DMS153 (cell line): ENCODE results near the gene PPP1R11.
"Not testable (repeated sequence)": the region's sequence is repeated elsewhere in the genome, so short reads cannot be mapped to it uniquely, and the experiment has no call there.

Experiments
- DNase-seq: peaks from one replicate; lab custom pipeline; 2025; lab: John Stamatoyannopoulos, UW

PPP1R11 gene

GRCh38 chr6:30066577-30067459 is at the start of gene PPP1R11:
Gene PPP1R11, plus strand, starts transcription at chr6:30067198. Its CDS starts 213 bp downstream, at chr6:30067411.
- peak; percentile 99 for DNase-seq

- no peak for DNase-seq
Observed at GRCh38 chr6:30019819-30020218, 47.2 kb upstream of the PPP1R11 start.

- no peak for DNase-seq
Observed at GRCh38 chr6:30020626-30021025, 46.4 kb upstream of the PPP1R11 start.

GRCh38 chr6:30022189-30022588 is 44.8 kb upstream of the PPP1R11 start:
- no peak for DNase-seq

- DNase-seq = not testable (repeated sequence)
Observed at GRCh38 chr6:30022712-30023111, 44.3 kb upstream of the PPP1R11 start.

GRCh38 chr6:30025186-30025585 is 41.8 kb upstream of the PPP1R11 start:
- DNase-seq = no peak

- no peak for DNase-seq
Observed at GRCh38 chr6:30029588-30029987, 37.4 kb upstream of the PPP1R11 start.

- no peak for DNase-seq
Observed at GRCh38 chr6:30031381-30031780, 35.6 kb upstream of the PPP1R11 start.

- not testable (repeated sequence) for DNase-seq
Observed at GRCh38 chr6:30033440-30033839, 33.6 kb upstream of the PPP1R11 start.

GRCh38 chr6:30035784-30036183 is 31.2 kb upstream of the PPP1R11 start:
- no peak for DNase-seq

GRCh38 chr6:30037182-30037788 is 29.7 kb upstream of the PPP1R11 start:
- no peak for DNase-seq

- DNase-seq = no peak
Observed at GRCh38 chr6:30041221-30041620, 25.8 kb upstream of the PPP1R11 start.

GRCh38 chr6:30041821-30042220 is 25.2 kb upstream of the PPP1R11 start:
- no peak for DNase-seq

- no peak for DNase-seq
Observed at GRCh38 chr6:30042476-30042875, 24.5 kb upstream of the PPP1R11 start.

- DNase-seq = no peak
Observed at GRCh38 chr6:30042914-30043313, 24.1 kb upstream of the PPP1R11 start.

- DNase-seq = no peak
Observed at GRCh38 chr6:30043744-30044143, 23.3 kb upstream of the PPP1R11 start.

GRCh38 chr6:30044630-30045029 is 22.4 kb upstream of the PPP1R11 start:
- DNase-seq = no peak

- DNase-seq = no peak
Observed at GRCh38 chr6:30047220-30047619, 19.8 kb upstream of the PPP1R11 start.

- DNase-seq = no peak
Observed at GRCh38 chr6:30053682-30054081, 13.3 kb upstream of the PPP1R11 start.

- DNase-seq = no peak
Observed at GRCh38 chr6:30055513-30055912, 11.5 kb upstream of the PPP1R11 start.

- DNase-seq = no peak
Observed at GRCh38 chr6:30060606-30061091, 6.3 kb upstream of the PPP1R11 start.

- DNase-seq = peak; percentile 92
Observed at GRCh38 chr6:30061092-30061857, 5.7 kb upstream of the PPP1R11 start, which contains the start of gene POLR1H. Gene POLR1H, plus strand, starts transcription at chr6:30061265. Its CDS starts 260 bp downstream, at chr6:30061525.
